Fibroblast of lung (primary cell): ENCODE measurements around the gene NLRP6.
"Not testable (repeated sequence)": the region's sequence is repeated elsewhere in the genome, so short reads cannot be mapped to it uniquely, and the experiment has no call there.

Source experiments
- EZH2 ChIP-seq: IDR thresholded peaks from 2 replicates; pipeline ENCODE4 v1.5.1; 2012; ENCODE audit warnings: low read length, control low read depth, mild to moderate bottlenecking; ENCODE audit errors: missing control alignments
- TF ChIP-seq, protein P1 (sequence below), 2 donors: IDR thresholded peaks in 1 of 2; conservative IDR thresholded peaks in 1 of 2; 1 replicate in 1 of 2; 2 replicates in 1 of 2; pipeline ENCODE4 v1.5.1; 2011 to 2012; ENCODE audit warnings: low read length in 2 of 2, control low read depth in 1 of 2, inconsistent platforms in 1 of 2, low read depth in 1 of 2, mild to moderate bottlenecking in 1 of 2

DNA sequence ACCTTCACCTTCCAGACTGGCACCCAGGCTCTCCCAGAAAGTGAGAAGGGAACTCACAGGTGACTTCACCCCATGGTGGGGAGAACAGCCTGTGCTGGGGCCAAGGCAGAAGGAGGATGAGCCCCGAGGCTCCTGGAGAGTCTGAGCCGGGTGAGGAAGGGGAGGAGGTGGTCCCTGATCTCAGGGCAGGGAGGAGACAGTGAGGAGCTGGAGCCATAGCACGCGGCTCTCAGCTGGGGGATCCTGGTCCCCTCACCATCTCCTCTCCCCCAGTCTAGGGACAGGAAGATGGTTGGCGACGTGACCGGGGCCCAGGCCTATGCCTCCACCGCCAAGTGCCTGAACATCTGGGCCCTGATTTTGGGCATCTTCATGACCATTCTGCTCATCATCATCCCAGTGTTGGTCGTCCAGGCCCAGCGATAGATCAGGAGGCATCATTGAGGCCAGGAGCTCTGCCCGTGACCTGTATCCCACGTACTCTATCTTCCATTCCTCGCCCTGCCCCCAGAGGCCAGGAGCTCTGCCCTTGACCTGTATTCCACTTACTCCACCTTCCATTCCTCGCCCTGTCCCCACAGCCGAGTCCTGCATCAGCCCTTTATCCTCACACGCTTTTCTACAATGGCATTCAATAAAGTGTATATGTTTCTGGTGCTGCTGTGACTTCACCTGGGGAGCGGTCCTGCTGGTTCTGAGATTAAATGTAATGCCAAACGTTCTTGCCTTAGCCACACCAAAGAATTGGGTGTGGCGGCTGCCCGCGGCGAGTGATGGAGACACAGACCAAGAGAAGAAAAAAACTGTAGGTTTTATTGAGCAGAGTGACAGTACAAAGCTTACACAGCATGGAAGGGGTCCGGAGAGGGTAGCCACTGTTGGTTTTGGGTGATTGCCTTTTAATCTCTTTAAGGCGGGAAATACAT lies 30.8 kb downstream of the NLRP6 start:
- TF ChIP-seq, protein P1, sequence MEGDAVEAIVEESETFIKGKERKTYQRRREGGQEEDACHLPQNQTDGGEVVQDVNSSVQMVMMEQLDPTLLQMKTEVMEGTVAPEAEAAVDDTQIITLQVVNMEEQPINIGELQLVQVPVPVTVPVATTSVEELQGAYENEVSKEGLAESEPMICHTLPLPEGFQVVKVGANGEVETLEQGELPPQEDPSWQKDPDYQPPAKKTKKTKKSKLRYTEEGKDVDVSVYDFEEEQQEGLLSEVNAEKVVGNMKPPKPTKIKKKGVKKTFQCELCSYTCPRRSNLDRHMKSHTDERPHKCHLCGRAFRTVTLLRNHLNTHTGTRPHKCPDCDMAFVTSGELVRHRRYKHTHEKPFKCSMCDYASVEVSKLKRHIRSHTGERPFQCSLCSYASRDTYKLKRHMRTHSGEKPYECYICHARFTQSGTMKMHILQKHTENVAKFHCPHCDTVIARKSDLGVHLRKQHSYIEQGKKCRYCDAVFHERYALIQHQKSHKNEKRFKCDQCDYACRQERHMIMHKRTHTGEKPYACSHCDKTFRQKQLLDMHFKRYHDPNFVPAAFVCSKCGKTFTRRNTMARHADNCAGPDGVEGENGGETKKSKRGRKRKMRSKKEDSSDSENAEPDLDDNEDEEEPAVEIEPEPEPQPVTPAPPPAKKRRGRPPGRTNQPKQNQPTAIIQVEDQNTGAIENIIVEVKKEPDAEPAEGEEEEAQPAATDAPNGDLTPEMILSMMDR (conservative IDR thresholded peaks at IDR 0.05 in 1 of 2, IDR thresholded peaks at IDR 0.05 in 1 of 2; ENCODE audit: low read depth in 1 of 2, low read length in 2 of 2): not testable (repeated sequence)
- not testable (repeated sequence) for TF ChIP-seq EZH2
